IMR-90 (cell line): Measurements from ENCODE around the gene ZNF835. TPM values are rescaled to one million over a fixed set of nuclear protein-coding genes. Genes with fewer than 3 reads are reported as not detected.

Experiments used
- ATAC-seq: fragments of 200-7000 bp; cut with Tn5 transposase; 2 replicates; pipeline ENCODE4 v1.9.1; 2020; ENCODE audit warnings: low read depth, mild to moderate bottlenecking, moderate library complexity
- BruUV-seq: library from RNA; stranded (reverse); fragments of 400-500 nt; replicated peaks from 2 replicates; lab custom pipeline; 2021; lab: Mats Ljungman, UMichigan
- CTCF ChIA-PET: fragments of 300-600 bp; formaldehyde crosslinking; extraction: SDS; loops from one replicate; lab custom pipeline; 2021; ENCODE audit warnings: antibody characterized with exemption; lab: Yijun Ruan, JAX
- POLR2A ChIA-PET: fragments of 300-600 bp; sonication (Branson Sonifier 250); formaldehyde crosslinking; loops from one replicate; lab custom pipeline; 2022; ENCODE audit warnings: antibody characterized with exemption; ENCODE audit not compliant: unreplicated experiment; lab: Charles Lee
- DNase-seq: peaks from one replicate; pipeline ENCODE4 v3.0.0; 2013
- H2AFZ ChIP-seq: replicated peaks from 2 replicates; pipeline ENCODE3; 2013; ENCODE audit warnings: low read length, mild to moderate bottlenecking; ENCODE audit not compliant: poor library complexity
- H2AK5ac ChIP-seq: 2 replicates; pipeline ENCODE4 v1.6.1; 2013; ENCODE audit warnings: low read depth, low read length, inconsistent platforms
- H2AK9ac ChIP-seq: replicated peaks from 2 replicates; pipeline ENCODE3; 2013; ENCODE audit warnings: mild to moderate bottlenecking, low read depth, low read length, moderate library complexity; ENCODE audit not compliant: poor library complexity
- H2BK120ac ChIP-seq: 2 replicates; pipeline ENCODE4 v1.6.1; 2013; ENCODE audit warnings: low read depth, low read length, inconsistent platforms
- H2BK15ac ChIP-seq: 3 replicates; pipeline ENCODE4 v1.6.1; 2013; ENCODE audit warnings: low read depth, low read length, inconsistent platforms
- H2BK20ac ChIP-seq: 2 replicates; pipeline ENCODE4 v1.6.1; 2013; ENCODE audit warnings: low read depth, mild to moderate bottlenecking, inconsistent platforms, low read length, moderate library complexity
- H2BK5ac ChIP-seq: 2 replicates; pipeline ENCODE4 v1.6.1; 2013; ENCODE audit warnings: mild to moderate bottlenecking, low read depth, low read length, inconsistent platforms; ENCODE audit not compliant: poor library complexity, severe bottlenecking
- H3K14ac ChIP-seq: replicated peaks from 2 replicates; pipeline ENCODE4 v1.6.1; 2013; ENCODE audit warnings: low read depth, low read length, inconsistent platforms
- H3K18ac ChIP-seq: 2 replicates; pipeline ENCODE4 v1.6.1; 2013; ENCODE audit warnings: low read depth, low read length, control low read depth
- H3K23ac ChIP-seq: 2 replicates; pipeline ENCODE4 v1.6.1; 2013; ENCODE audit warnings: low read depth, low read length, inconsistent platforms
- H3K27ac ChIP-seq: 2 replicates; pipeline ENCODE4 v1.5.1; 2013; ENCODE audit warnings: mild to moderate bottlenecking, control low read depth, low read length; ENCODE audit not compliant: insufficient read depth
- H3K27me3 ChIP-seq: 2 replicates; pipeline ENCODE4 v1.6.1; 2013; ENCODE audit warnings: low read length; ENCODE audit not compliant: control insufficient read depth, insufficient read depth
- H3K36me3 ChIP-seq: 2 replicates; pipeline ENCODE4 v1.6.1; 2013; ENCODE audit warnings: low read length, mixed read lengths; ENCODE audit not compliant: control insufficient read depth, insufficient read depth
- H3K4ac ChIP-seq: 2 replicates; pipeline ENCODE4 v1.6.1; 2013; ENCODE audit warnings: low read depth, low read length, inconsistent platforms
- H3K4me1 ChIP-seq: 2 replicates; pipeline ENCODE4 v1.6.1; 2013; ENCODE audit warnings: low read length, mixed read lengths; ENCODE audit not compliant: control insufficient read depth, insufficient read depth
- H3K4me2 ChIP-seq: 2 replicates; pipeline ENCODE4 v1.6.1; 2013; ENCODE audit warnings: low read depth, mild to moderate bottlenecking, control low read depth, low read length, moderate library complexity
- H3K4me3 ChIP-seq: 2 replicates; pipeline ENCODE4 v1.5.1; 2013; ENCODE audit warnings: low read depth, mild to moderate bottlenecking, control low read depth, low read length, moderate library complexity; ENCODE audit not compliant: insufficient read depth
- H3K56ac ChIP-seq: 2 replicates; pipeline ENCODE4 v1.6.1; 2013; ENCODE audit warnings: low read length, inconsistent platforms; ENCODE audit not compliant: insufficient read depth; ENCODE audit errors: extremely low read depth
- H3K79me1 ChIP-seq, 2 experiments: 2 replicates each; pipeline ENCODE4 v1.6.1; 2013; ENCODE audit warnings: low read length in 2 of 2, inconsistent platforms in 1 of 2, low read depth in 1 of 2
- H3K9ac ChIP-seq: 2 replicates; pipeline ENCODE4 v1.6.1; 2013; ENCODE audit warnings: low read depth, low read length, control low read depth
- H3K9me1 ChIP-seq: 2 replicates; pipeline ENCODE4 v1.6.1; 2013; ENCODE audit warnings: low read length, inconsistent platforms; ENCODE audit not compliant: insufficient read depth
- H3K9me3 ChIP-seq: 2 replicates; pipeline ENCODE4 v1.6.1; 2013; ENCODE audit warnings: low read length; ENCODE audit not compliant: control insufficient read depth, insufficient read depth
- H4K20me1 ChIP-seq: 2 replicates; pipeline ENCODE4 v1.6.1; 2013; ENCODE audit warnings: low read length, inconsistent platforms; ENCODE audit not compliant: insufficient read depth
- H4K5ac ChIP-seq: 2 replicates; pipeline ENCODE4 v1.6.1; 2013; ENCODE audit warnings: mild to moderate bottlenecking, low read depth, low read length, control low read depth
- H4K8ac ChIP-seq, 2 experiments: 2 replicates each; pipeline ENCODE4 v1.6.1; 2013; ENCODE audit warnings: low read depth in 2 of 2, low read length in 2 of 2, control low read depth in 1 of 2, inconsistent platforms in 1 of 2
- H4K91ac ChIP-seq: 2 replicates; pipeline ENCODE4 v1.6.1; 2013; ENCODE audit warnings: low read depth, low read length, inconsistent platforms; ENCODE audit not compliant: insufficient read depth
- CEBPB ChIP-seq: IDR thresholded peaks from 2 replicates; pipeline ENCODE4 v1.6.1; 2012; ENCODE audit warnings: low read depth, low read length, improper control_type of control experiment
- CHD1 ChIP-seq: IDR thresholded peaks from 2 replicates; pipeline ENCODE4 v1.6.1; 2012; ENCODE audit warnings: low read depth, low read length, improper control_type of control experiment
- CTCF ChIP-seq: conservative IDR thresholded peaks from 2 replicates; pipeline ENCODE4 v1.5.1; 2012; ENCODE audit warnings: mild to moderate bottlenecking, low read depth, low read length, improper control_type of control experiment
- ELK1 ChIP-seq: fragments of 150-350 bp; IDR thresholded peaks from 2 replicates; pipeline ENCODE4 v1.6.1; 2016; ENCODE audit warnings: low read depth, mild to moderate bottlenecking, low read length, moderate library complexity, borderline replicate concordance
- MAFK ChIP-seq: IDR thresholded peaks from 2 replicates; pipeline ENCODE4 v1.6.1; 2012; ENCODE audit warnings: low read depth, low read length, improper control_type of control experiment
- MAZ ChIP-seq: IDR thresholded peaks from 2 replicates; pipeline ENCODE4 v1.6.1; 2012; ENCODE audit warnings: low read depth, mild to moderate bottlenecking, low read length, improper control_type of control experiment, moderate library complexity, borderline replicate concordance
- MXI1 ChIP-seq: IDR thresholded peaks from 2 replicates; pipeline ENCODE4 v1.6.1; 2012; ENCODE audit warnings: low read depth, mild to moderate bottlenecking, low read length, moderate library complexity, borderline replicate concordance
- NFE2L2 ChIP-seq: fragments of 150-350 bp; IDR thresholded peaks from 2 replicates; pipeline ENCODE4 v1.6.1; 2016; ENCODE audit warnings: low read depth, mild to moderate bottlenecking, low read length
- POLR2A ChIP-seq: IDR thresholded peaks from 2 replicates; pipeline ENCODE4 v1.6.1; 2012; ENCODE audit warnings: mild to moderate bottlenecking, low read depth, low read length
- RAD21 ChIP-seq: IDR thresholded peaks from 2 replicates; pipeline ENCODE4 v1.6.1; 2012; ENCODE audit warnings: low read length, improper control_type of control experiment
- RCOR1 ChIP-seq: IDR thresholded peaks from 2 replicates; pipeline ENCODE4 v1.6.1; 2012; ENCODE audit warnings: mild to moderate bottlenecking, low read length, improper control_type of control experiment; ENCODE audit not compliant: insufficient replicate concordance
- USF2 ChIP-seq: fragments of 150-350 bp; IDR thresholded peaks from 2 replicates; pipeline ENCODE4 v1.6.1; 2017; ENCODE audit warnings: mild to moderate bottlenecking, antibody characterized with exemption, low read length, low read depth
- WGBS, 2 experiments: methylation state at CpG; one replicate each; pipeline versions ENCODE4 v1.1.5 to v1.1.7; 2013; ENCODE audit warnings: missing lambda C conversion rate in 2 of 2; ENCODE audit not compliant: insufficient read length in 1 of 2; ENCODE audit errors: extremely low coverage in 2 of 2; 5-methylcytosine and 5-hydroxymethylcytosine counted together
- dilution Hi-C: fragments of 300-500 bp; cut with HindIII; formaldehyde crosslinking; loops from one replicate; pipeline ENCODE4 v1.14.3; 2018; ENCODE audit warnings: low sequenced_read_pairs; ENCODE audit not compliant: unreplicated experiment
- in situ Hi-C: fragments of 300-500 bp; cut with MboI; formaldehyde crosslinking; loops from 3 replicates; pipeline ENCODE4 v1.14.3; 2019; ENCODE audit warnings: low sequenced_read_pairs, inconsistent platforms, mixed read lengths
- intact Hi-C: fragments of 100-400 bp; cut with micrococcal nuclease; formaldehyde crosslinking; loops from 2 replicates; pipeline ENCODE4 v1.10.0; 2022
- polyA plus RNA-seq, 3 experiments: library from polyadenylated mRNA; depleted of rRNA; stranded (reverse); fragments of >200 nt; gene quantifications; 2 replicates each; pipeline ENCODE4 v1.2.3, GENCODE V29; 2012; ENCODE audit warnings: low replicate concordance in 1 of 3
- total RNA-seq: library from RNA; depleted of rRNA; stranded (reverse); fragments of >200 nt; gene quantifications from 2 replicates; pipeline ENCODE4 v1.2.3, GENCODE V29; 2012

ZNF835 gene
- total and polyA plus RNA-seq, 2 of the 4 experiments (the other 2 are of a cell fraction) = not detected

GRCh38 chr19:56625708-56626107 is 45.8 kb downstream of the ZNF835 start:
- H3K4me3 ChIP-seq = no peak overlapping the region
- TF ChIP-seq USF2 = no peak
- TF ChIP-seq MAFK = no peak
- TF ChIP-seq CEBPB = no peak
- TF ChIP-seq POLR2A = no peak
- no peak for TF ChIP-seq MXI1
- TF ChIP-seq RCOR1 = no peak
- TF ChIP-seq RAD21 = no peak
- no peak for TF ChIP-seq CHD1
- TF ChIP-seq MAZ = no peak
- TF ChIP-seq NFE2L2 = no peak
- no peak for TF ChIP-seq ELK1
- no peak for TF ChIP-seq CTCF
- no peak overlapping the region for H4K8ac ChIP-seq
- no peak overlapping the region for H4K5ac ChIP-seq
- H2BK120ac ChIP-seq = no peak overlapping the region
- peaks cover 40% of the 10 kb centered on the region for H3K36me3 ChIP-seq
- 100% methylated on average over 2 of the region's 9 CpGs; no CpG with 5 or more reads in 1 of the 2 experiments for WGBS, 2 experiments
- no TSS peak for BruUV-seq
- H2AK5ac ChIP-seq = no peak overlapping the region
- no peak overlapping the region for H3K27ac ChIP-seq
- H3K9me3 ChIP-seq = peaks cover 72% of the 10 kb centered on the region
- intact Hi-C loops (no loop called here), dilution Hi-C loops (no loop called here), in situ Hi-C loops (no loop called here)
- CTCF ChIA-PET = no interaction called here
- H2BK5ac ChIP-seq = no peak overlapping the region
- H3K4ac ChIP-seq = no peak overlapping the region
- H3K79me1 ChIP-seq = peaks cover 0 to 4% of the 10 kb centered on the region in 2 experiments; a peak in 1 of 4 replicates
- no peak overlapping the region for H2BK20ac ChIP-seq
- no peak overlapping the region for H3K4me2 ChIP-seq
- H2BK15ac ChIP-seq = no peak overlapping the region
- no peak overlapping the region for H4K91ac ChIP-seq
- no peak overlapping the region for H3K23ac ChIP-seq
- POLR2A ChIA-PET = no interaction called here
- no peaks in the 10 kb centered on the region for H3K27me3 ChIP-seq
- no peak overlapping the region for H3K56ac ChIP-seq
- no peaks in the 10 kb centered on the region for H3K4me1 ChIP-seq
- H3K9me1 ChIP-seq = no peaks in the 10 kb centered on the region
- no peaks in the 10 kb centered on the region for H4K20me1 ChIP-seq
- H2AK9ac ChIP-seq = no peak overlapping the region
- H3K18ac ChIP-seq = no peak overlapping the region
- H2AFZ ChIP-seq = no peak overlapping the region
- no peak overlapping the region for H3K9ac ChIP-seq
- H3K14ac ChIP-seq = no peak overlapping the region
- DNase-seq = no peak
- no peak for ATAC-seq
